Effector memory CD4-positive, alpha-beta T cell (primary cell): ENCODE measurements around the gene GNG12.

Experiments
- DNase-seq, 3 donors: peaks; one replicate each; pipeline ENCODE4 v3.0.0-alpha.2; 2020
- H3K27ac ChIP-seq: 2 replicates; pipeline ENCODE4 v1.7.0; 2013; ENCODE audit warnings: mild to moderate bottlenecking, low read length, moderate library complexity; ENCODE audit not compliant: insufficient read depth, poor library complexity, severe bottlenecking
- H3K27me3 ChIP-seq: replicated peaks from 2 replicates; pipeline ENCODE4 v1.7.0; 2013; ENCODE audit warnings: mild to moderate bottlenecking, low read length; ENCODE audit not compliant: insufficient read depth, control insufficient read depth, poor library complexity, severe bottlenecking
- H3K36me3 ChIP-seq: 2 replicates; pipeline ENCODE4 v1.7.0; 2013; ENCODE audit warnings: mild to moderate bottlenecking, low read length, moderate library complexity; ENCODE audit not compliant: control insufficient read depth, insufficient read depth
- H3K4me1 ChIP-seq: 2 replicates; pipeline ENCODE4 v1.7.0; 2013; ENCODE audit warnings: low read length, mild to moderate bottlenecking; ENCODE audit not compliant: control insufficient read depth, insufficient read depth, poor library complexity, severe bottlenecking
- H3K4me3 ChIP-seq: 2 replicates; pipeline ENCODE4 v1.7.0; 2013; ENCODE audit warnings: low read length, low read depth, mild to moderate bottlenecking; ENCODE audit not compliant: insufficient read depth, poor library complexity, severe bottlenecking
- H3K9me3 ChIP-seq: 2 replicates; pipeline ENCODE4 v1.7.0; 2013; ENCODE audit warnings: mild to moderate bottlenecking, low read length, moderate library complexity; ENCODE audit not compliant: control insufficient read depth

The GNG12 gene

GRCh38 chr1:67790201-67790692, 43.0 kb downstream of the GNG12 start:
- Histone ChIP-seq H3K4me1 (no peaks in the 10 kb centered on the region), H3K27ac (no peak overlapping the region), H3K9me3 (no peaks in the 10 kb centered on the region), H3K36me3 (no peaks in the 10 kb centered on the region), H3K27me3 (no peaks in the 10 kb centered on the region), H3K4me3 (no peak overlapping the region)
- DNase-seq, result no peak

DNA sequence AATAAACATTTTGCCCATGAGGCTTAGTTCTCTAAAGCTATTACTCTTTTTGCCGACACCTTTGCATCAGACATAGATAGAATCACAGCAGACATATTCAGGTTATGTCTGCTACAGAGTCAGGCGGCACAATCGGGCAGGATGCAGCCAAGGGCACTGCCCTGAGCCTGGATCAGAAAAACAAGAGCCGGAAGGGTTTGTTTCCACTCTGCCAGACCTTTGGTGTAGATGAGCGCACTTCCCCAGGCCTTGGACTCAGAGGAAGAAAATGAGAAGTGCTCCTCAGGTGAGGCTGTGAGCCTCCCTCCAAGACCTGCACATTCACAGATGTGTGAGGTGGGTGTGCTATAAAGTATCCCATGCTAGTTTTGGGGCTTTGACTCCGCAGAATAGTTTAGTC, 43.7 kb downstream of the GNG12 start:
- H3K27me3 ChIP-seq, result no peaks in the 10 kb centered on the region
- no peaks in the 10 kb centered on the region for H3K36me3 ChIP-seq
- H3K4me3 ChIP-seq, result no peak overlapping the region
- no peaks in the 10 kb centered on the region for H3K4me1 ChIP-seq
- H3K9me3 ChIP-seq, result no peaks in the 10 kb centered on the region
- H3K27ac ChIP-seq, result no peak overlapping the region
- DNase-seq, result no peak

- H3K27ac ChIP-seq, result no peak overlapping the region
- H3K4me1 ChIP-seq, result no peaks in the 10 kb centered on the region
- H3K9me3 ChIP-seq, result no peaks in the 10 kb centered on the region
- DNase-seq, result no peak
- no peak overlapping the region for H3K4me3 ChIP-seq
- H3K36me3 ChIP-seq, result no peaks in the 10 kb centered on the region
- H3K27me3 ChIP-seq, result no peaks in the 10 kb centered on the region
These were observed 44.4 kb downstream of the GNG12 start for GRCh38 chr1:67788904-67789303.

DNA sequence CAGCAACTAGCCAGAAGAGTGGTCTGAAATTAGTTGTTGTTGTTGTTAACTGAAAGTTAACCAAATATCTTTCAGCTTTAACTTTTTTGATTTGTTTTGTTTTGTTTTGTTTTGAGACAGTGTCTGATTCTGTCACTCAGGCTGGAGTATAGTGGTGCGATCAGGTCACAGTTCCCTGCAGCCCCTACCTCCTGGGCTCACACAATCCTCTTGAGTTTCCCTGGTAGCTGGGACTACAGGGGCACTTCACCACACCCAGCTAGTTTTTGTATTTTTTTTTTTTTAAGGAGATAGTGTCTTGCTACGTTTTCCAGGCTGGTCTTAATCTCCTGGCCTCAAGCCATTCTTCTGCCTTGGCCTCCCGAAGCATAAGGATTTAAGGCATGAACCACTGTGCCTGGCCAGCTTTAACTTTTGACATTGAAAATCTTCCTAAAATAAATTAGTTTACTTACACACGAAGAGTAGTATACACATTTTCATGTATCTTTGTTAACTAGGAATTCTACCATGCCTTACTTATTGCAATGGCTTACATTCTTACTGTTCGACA, 45.0 kb downstream of the GNG12 start:
- Histone ChIP-seq H3K27me3 (no peaks in the 10 kb centered on the region), H3K9me3 (no peaks in the 10 kb centered on the region), H3K4me3 (no peak overlapping the region), H3K36me3 (no peaks in the 10 kb centered on the region), H3K4me1 (no peaks in the 10 kb centered on the region), H3K27ac (no peak overlapping the region)
- DNase-seq, result no peak

DNA sequence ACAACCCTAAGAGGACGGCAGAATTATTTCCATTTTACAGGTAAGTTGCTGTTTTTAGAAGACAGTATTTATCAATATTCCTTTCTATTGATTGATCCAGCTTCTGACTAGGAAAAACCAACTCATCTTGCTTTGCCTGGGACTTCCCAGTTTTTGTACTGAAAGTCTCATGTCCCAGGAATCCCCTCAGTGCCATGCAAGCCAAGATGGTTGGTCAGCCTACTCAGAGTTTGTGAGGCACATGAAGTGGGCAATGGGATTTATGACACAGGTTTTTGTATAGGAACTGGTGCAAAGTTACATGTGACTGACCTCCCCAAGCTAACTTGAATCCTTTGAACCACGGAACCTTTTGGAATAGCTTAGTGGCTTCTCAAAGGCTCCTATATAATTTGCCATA, 45.5 kb downstream of the GNG12 start:
- Histone ChIP-seq H3K9me3 (no peaks in the 10 kb centered on the region), H3K27me3 (no peaks in the 10 kb centered on the region), H3K4me1 (no peaks in the 10 kb centered on the region), H3K27ac (no peak overlapping the region), H3K4me3 (no peak overlapping the region), H3K36me3 (no peaks in the 10 kb centered on the region)
- no peak for DNase-seq

DNA sequence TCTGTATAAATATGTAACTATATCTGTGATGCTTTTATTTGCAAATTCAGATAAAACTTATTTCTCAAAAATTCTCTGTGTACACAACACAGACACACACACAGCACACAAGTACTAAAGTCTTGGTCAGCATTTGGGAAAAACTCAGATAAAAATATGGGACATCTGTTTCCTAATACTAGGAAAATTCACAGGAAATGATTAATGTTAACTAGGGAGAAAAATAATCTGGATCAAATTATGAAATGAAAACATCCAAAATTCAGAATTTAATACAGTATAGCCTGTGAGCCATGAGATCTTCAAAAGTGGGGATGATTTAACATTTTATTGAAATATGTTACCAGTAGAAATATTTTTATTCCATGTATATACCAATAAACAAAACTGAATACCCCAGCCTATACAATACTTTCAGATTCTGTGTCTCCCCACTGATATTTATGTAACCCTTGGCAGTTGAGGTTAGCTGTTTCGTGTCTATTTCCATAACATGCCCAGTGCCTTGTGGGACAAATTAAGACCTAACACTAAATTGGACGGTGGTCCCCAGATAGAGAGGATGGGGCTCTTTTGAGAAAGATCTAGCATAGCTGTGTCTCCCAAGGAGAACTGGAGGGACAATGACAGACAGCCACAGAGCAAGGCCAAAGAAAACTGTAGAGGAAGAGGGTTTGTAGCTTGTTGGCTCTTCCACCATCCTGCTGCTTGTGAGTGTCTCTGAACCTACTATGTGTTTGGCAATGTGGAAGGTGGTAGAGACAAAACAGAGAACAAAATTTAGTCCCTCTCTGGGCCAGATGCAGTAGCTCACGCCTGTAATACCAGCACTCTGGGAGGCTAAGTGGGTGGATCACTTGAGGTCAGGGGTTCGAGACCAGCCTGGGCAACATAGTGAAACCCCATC, 47.2 kb downstream of the GNG12 start:
- Histone ChIP-seq H3K36me3 (no peaks in the 10 kb centered on the region), H3K4me1 (no peaks in the 10 kb centered on the region), H3K4me3 (no peak overlapping the region), H3K27me3 (no peaks in the 10 kb centered on the region), H3K9me3 (no peaks in the 10 kb centered on the region), H3K27ac (no peak overlapping the region)
- no peak for DNase-seq

- Histone ChIP-seq H3K27ac (no peak overlapping the region), H3K27me3 (no peaks in the 10 kb centered on the region), H3K36me3 (no peaks in the 10 kb centered on the region), H3K4me3 (no peak overlapping the region), H3K4me1 (no peaks in the 10 kb centered on the region), H3K9me3 (no peaks in the 10 kb centered on the region)
- no peak for DNase-seq
These were observed 48.6 kb downstream of the GNG12 start for GRCh38 chr1:67784545-67785186.

DNA sequence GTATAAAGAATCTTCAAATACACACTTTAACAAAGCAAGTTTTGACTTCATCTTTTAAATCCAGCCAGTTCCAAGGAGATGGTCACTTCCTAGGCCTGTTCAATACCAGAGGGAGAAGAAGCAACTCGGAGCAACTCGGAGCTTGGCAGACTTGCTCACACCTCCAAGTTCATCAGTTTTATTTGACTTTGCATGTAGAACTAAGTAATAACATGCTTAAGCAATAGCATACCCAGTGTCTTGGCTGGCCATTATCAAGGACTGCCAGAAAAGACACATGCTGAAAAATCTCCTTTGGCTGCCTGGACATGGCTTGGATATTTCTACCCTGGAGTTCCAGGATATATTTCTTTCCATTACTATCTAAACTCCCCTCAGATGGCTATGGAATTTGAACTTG, 52.6 kb downstream of the GNG12 start:
- no peak for DNase-seq
- Histone ChIP-seq H3K9me3 (no peaks in the 10 kb centered on the region), H3K27me3 (no peaks in the 10 kb centered on the region), H3K27ac (no peak overlapping the region), H3K36me3 (no peaks in the 10 kb centered on the region), H3K4me1 (no peaks in the 10 kb centered on the region), H3K4me3 (no peak overlapping the region)

DNA sequence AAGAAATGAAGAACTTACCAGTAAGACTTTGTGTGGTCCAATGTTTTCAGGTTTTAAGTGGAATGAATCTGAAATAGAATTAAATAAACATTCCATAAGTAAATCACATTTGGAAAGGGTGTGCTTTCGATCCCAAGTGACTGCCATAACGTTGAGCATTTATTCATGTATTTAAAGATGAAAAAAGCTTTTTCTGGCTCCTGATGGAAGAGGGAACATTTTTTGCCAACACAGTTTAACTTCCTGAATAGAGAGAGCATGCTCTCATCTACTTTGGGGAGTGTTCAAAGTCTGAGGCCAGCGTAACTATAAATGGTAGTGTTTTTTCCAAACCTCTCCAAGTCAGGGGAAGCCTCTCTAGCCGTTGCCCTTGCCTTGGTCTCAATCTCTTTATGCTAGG, 55.8 kb downstream of the GNG12 start:
- Histone ChIP-seq H3K36me3 (no peaks in the 10 kb centered on the region), H3K4me1 (no peaks in the 10 kb centered on the region), H3K4me3 (no peak overlapping the region), H3K27me3 (no peaks in the 10 kb centered on the region), H3K9me3 (no peaks in the 10 kb centered on the region), H3K27ac (no peak overlapping the region)
- DNase-seq, result no peak

DNA sequence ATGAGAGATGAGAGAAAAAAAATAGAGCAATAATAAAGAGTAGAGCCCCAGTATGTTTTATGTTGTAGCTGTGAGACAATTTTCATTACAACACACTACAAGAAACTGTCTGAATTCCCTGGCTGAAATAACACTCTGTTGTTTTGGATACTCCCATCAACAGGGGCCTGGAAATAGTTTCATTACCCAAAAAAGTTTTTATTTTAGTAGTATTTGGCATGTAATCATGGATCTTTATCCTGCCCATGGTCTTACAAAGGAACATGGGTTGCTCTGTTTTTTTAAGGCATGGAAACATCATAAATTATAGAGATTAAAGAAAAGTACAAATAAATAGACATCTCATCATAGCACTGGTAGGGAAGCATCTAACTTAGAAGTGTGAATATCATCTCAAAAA, 56.3 kb downstream of the GNG12 start:
- Histone ChIP-seq H3K27ac (no peak overlapping the region), H3K9me3 (no peaks in the 10 kb centered on the region), H3K27me3 (no peaks in the 10 kb centered on the region), H3K4me3 (no peak overlapping the region), H3K4me1 (no peaks in the 10 kb centered on the region), H3K36me3 (no peaks in the 10 kb centered on the region)
- no peak for DNase-seq
